OCI-M1 (cell line): ENCODE data around the gene TMEM14B.
"Not testable (repeated sequence)": the region's sequence is repeated elsewhere in the genome, so short reads cannot be mapped to it uniquely, and the experiment has no call there.

Experiments used
- DNase-seq: peaks from one replicate; lab custom pipeline; 2025; lab: John Stamatoyannopoulos, UW

TMEM14B gene

GRCh38 chr6:10747251-10747972 is at the start of gene TMEM14B:
Gene TMEM14B (plus strand): TSS chr6:10747805. CDS start chr6:10749246, 1,441 bp downstream.
- DNase-seq, result peak; percentile 99

GRCh38 chr6:10713962-10714361 is 33.6 kb upstream of the TMEM14B start:
- no peak for DNase-seq

DNA sequence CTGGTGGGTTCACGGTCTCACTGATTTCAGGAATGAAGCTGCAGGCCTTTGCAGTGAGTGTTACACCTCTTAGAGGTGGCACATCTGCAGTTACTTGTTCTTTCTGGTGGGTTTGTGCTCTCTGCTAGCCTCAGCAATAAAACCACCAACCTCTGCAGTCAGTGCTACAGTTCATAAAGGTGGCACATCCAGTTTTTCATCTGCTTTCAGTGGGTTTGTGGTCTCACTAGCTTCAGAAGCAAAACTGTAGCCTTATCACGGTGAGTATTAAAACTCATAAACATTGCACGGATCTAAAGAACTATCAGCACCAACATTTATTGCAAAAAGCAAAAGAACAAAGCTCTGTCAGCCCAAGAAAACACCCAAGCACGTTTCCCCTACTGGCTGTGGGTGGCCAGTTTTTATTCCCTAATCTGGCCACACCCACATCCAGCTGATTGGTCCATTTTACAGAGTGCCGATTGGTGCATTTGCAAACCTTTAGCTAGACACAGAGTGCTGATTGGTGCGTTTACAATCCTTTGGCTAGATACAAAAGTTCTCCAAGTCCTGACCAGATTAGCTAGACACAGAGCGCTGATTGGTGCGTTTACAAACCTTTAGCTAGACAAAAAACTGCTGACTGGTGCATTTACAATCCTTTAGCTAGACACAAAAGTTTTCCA is 28.2 kb upstream of the TMEM14B start:
- DNase-seq, result peak; percentile 24

- no peak for DNase-seq
Measured at GRCh38 chr6:10719964-10720264, 27.7 kb upstream of the TMEM14B start.

DNA sequence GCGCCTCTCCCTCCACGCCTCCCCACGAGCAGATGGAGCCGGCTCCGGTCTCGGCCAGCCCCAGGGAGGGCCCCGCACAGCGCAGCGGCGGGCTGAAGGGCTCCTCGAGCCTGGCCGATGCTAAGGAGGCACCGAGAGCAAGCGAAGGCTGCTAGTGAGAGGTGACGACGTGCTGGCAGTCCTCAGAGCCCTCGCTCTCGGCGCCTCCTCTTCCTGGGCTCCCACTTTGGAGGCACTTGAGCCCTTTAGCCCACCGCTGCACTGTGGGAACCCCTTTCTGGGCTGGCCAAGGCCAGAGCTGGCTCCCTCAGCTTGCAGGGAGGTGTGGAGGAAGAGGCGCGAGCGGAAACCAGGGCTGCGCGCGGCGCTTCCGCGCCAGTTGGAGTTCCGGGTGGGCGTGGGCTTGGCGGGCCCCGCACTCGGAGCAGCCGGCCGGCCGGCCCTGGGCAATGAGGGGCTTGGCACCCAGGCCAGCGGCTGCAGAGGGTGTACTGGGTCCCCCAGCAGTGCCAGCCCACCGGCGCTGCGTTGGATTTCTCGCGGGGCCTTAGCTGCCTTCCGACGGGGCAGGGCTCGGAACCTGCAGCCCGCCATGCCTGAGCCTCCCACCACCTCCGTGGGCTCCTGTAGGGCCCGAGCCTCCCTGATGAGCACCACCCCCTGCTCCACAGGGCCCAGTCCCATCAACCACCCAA is 27.2 kb upstream of the TMEM14B start:
- DNase-seq, result no peak

- DNase-seq, result not testable (repeated sequence)
Measured at GRCh38 chr6:10720960-10721849, 26.4 kb upstream of the TMEM14B start.

- no peak for DNase-seq
Measured at GRCh38 chr6:10721850-10722569, 25.6 kb upstream of the TMEM14B start.

- DNase-seq, result no peak
Measured at GRCh38 chr6:10722570-10722819, 25.1 kb upstream of the TMEM14B start.

DNA sequence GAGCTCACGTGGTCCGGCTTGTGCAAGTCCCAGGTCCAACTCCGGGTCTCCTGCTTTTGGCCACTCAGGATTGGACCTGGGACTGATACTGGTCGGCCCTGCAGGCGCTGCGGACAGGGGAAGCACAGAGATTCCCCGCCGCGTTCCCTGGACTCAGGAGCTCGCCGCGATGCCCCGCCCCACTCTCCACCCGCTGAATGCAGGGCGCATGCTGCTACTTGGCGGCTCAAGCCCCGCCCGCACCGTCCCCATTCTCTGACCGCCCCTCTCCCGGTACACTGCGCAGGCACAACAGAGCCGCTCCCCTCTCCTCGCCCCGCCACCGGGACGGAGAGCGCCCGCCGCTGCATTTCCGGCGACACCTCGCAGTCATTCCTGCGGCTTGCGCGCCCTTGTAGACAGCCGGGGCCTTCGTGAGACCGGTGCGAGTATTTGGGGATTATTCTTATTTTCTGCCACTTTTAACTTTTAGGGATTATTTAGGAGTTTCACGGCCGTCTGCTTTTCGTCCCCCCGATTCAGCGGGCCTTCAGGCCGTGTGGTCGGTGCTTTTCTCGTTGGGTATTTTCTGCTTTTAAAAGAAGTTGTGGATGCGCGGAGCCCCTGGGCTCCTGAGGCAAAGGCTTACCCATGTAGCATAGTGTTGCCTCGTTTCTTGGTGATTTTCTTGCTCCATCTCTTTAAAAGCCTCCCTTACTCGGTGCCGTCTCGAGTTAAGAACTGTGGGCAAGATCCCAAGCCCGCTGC is 24.6 kb upstream of the TMEM14B start, which contains the start of gene TMEM14C:
Gene TMEM14C, plus strand, starts transcription at position 251 of the 747 bp plus-strand sequence. CDS start 1,544 bp downstream, outside the sequence.
- DNase-seq, result peak; percentile 99

GRCh38 chr6:10723567-10723881 is 24.1 kb upstream of the TMEM14B start:
- no peak for DNase-seq

- DNase-seq, result peak; percentile 78
Measured at GRCh38 chr6:10725044-10725443, 22.6 kb upstream of the TMEM14B start.

- DNase-seq, result no peak
Measured at GRCh38 chr6:10725716-10726115, 21.9 kb upstream of the TMEM14B start.

- peak; percentile 68 for DNase-seq
Measured at GRCh38 chr6:10730254-10730653, 17.4 kb upstream of the TMEM14B start.

DNA sequence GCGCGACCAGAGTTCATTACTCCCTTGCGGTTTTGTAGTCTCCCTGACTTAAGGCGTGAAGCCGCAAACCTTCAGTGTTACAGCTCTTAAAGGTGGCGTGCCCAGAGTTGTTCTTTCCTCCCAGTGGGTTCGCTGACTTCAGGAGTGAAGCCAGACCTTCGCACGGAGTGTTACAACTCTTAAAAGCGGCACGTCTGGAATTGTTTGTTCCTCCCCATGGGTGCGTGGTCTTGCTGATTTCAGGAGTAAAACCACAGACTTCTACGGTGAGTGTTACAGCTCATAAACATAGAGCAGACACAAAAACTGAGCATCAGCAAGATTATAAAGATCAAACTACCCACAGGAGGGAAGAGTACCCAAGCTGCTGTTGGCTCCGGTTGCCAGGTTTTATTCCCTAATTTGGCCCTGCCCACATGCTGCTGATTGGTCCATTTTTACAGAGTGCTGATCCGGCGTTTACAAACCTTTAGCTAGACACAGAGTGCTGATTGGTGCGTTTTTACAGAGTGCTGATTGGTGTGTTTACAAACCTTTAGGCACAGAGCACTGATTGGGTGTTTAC is 14.4 kb upstream of the TMEM14B start:
- no peak for DNase-seq

DNA sequence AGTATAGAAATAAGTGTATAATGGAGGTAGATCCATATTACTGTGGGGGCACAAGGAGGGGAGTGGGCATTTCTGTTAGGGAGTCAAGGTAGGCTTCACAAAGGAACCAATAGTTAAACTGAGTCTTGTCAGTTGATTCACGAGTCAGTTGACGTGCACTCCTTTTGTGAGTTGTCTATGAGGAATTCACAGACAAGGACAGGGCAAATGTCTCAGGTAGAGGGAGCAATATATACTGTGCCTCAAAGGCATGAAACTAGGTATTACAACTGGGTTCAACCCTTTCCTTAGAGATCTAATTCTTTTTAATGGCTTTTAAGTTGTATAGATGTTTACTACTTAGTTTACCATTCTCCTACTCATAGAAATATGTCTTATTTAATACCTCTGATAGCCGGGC is 13.7 kb upstream of the TMEM14B start:
- DNase-seq, result no peak

DNA sequence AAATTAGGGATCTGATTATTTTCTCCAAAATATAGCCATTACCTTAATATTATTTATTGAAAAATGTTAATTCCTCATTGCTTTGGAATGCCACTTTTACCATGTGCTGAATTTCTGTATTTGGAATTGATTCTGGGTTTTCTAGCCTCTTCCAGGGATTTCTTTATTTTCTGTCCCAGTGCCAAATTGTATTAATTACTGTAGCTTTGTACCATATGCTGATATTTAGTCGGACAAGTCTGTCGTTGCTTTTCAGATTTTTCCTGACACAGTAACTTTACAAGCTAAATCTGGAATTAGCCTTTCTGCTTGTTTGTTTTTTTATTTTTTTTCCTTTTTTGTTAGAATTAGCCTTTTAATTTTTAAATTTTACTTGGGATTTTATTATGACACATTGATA is 10.9 kb upstream of the TMEM14B start:
- DNase-seq, result no peak

GRCh38 chr6:10740061-10740460 is 7.5 kb upstream of the TMEM14B start:
- DNase-seq, result no peak

- DNase-seq, result not testable (repeated sequence)
Measured at GRCh38 chr6:10741643-10742042, 6.0 kb upstream of the TMEM14B start.

DNA sequence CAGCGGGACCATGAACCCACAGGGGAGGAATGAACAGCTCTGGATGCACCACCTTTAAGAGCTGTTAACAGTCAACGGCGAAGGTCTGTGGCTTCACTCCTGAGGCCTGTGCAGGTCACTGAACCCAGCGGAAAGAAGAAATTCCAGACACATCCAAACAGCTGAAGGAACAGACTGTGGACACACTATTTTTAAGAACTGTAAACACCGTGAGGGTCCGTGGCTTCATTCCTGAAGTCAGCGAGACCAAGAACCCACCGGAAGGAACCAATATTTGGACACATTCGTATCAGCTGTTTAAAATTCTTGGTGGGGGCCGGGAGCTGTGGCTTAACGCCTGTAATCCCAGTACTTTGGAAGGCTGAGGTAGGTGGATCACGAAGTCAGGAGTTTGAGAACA is 5.4 kb upstream of the TMEM14B start:
- no peak for DNase-seq

GRCh38 chr6:10743515-10743914 is 4.1 kb upstream of the TMEM14B start:
- no peak for DNase-seq

DNA sequence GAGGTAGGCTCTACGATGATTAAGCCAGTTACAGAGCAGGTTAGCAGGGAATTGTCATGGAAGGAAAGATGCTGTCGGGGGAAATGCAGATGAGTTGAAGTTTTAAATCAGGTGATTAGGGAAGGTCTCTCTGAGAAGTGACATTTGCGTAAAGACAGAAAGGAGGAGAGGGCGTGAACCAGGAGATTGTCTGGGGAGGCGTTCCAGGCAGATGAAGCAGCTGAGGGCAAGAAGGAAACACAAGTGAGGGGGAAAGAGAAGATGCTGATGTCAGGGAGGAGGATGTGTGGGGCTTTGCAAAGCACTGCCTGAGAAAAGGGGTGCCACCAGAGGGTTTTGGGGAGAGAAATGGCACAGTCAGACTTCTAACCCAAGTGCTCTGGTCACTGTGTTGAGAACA is 2.5 kb upstream of the TMEM14B start:
- no peak for DNase-seq
